ENCODE data around the gene LGMN. TPM values are rescaled to one million over a fixed set of nuclear protein-coding genes. Genes with fewer than 3 reads are reported as not detected.
A peak's percentile ranks its signal among the peaks of the same experiment; 100 is the strongest.

The LGMN gene
- total and polyA plus RNA-seq, 2 donors (not counting 1 experiment from before 2014, with no cell fraction given): 17.6 to 21.1 TPM

DNA sequence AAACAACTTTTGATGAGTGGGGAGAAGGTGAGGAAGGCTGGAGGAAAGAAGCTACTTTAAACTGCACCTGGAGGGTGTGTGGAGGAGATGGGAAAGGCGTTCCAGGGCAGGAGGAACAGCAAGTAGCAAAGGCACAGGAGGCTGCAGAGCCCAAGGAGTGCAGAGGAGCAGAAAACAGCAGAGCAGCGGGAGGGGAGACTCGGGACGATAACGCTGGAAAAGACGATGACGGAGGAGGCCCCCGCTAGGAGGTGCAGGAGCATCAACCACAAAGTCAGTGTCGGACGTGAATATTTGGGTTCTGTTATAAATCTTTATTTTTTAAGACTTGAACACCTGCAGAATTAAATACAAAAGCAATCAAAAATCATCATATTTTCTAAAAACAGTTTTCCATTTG, 44.9 kb downstream of the LGMN start:
- intact Hi-C loops (cut with micrococcal nuclease): loop anchor here (5.0 kb wide), 1 partner anchor 89 kb away; the partner anchor contains the start of gene GOLGA5
- H3K4me1 ChIP-seq (ENCODE audit: control insufficient read depth in 2 of 2, insufficient read depth in 2 of 2, low read length in 2 of 2): peaks cover 46 to 57% of the 10 kb centered on the region in 2 donors
- TF ChIP-seq EZH2 (IDR thresholded peaks at IDR 0.05; ENCODE audit: borderline replicate concordance, insufficient read depth, low read depth, low read length, poor library complexity, severe bottlenecking) (no peak), CTCF (IDR thresholded peaks at IDR 0.05) (no peak)
- no peaks in the 10 kb centered on the region for H3K27me3 ChIP-seq (replicated peaks in 1 of 4; ENCODE audit: control extremely low read depth in 1 of 4, control insufficient read depth in 3 of 4, insufficient read depth in 4 of 4, low read length in 3 of 4)
- peak overlapping the region; percentile 65 for H3K4me2 ChIP-seq (replicated peaks; ENCODE audit: low read depth, low read length, poor library complexity, severe bottlenecking)
- 100% methylated on average over 2 of the region's 10 CpGs for WGBS (ENCODE audit: insufficient coverage)
- no peaks in the 10 kb centered on the region for H4K20me1 ChIP-seq (ENCODE audit: control insufficient read depth, insufficient read depth, low read length, poor library complexity, severe bottlenecking)
- H3K79me2 ChIP-seq (ENCODE audit: control insufficient read depth, insufficient read depth, low read length): no peaks in the 10 kb centered on the region
- ChIA-PET POLR2A (no interaction called here), CTCF (interaction anchor here (0.6 to 17.0 kb wide), 11 partner anchors 11 to 1524 kb away, joined by 3 to 337 read pairs (median 5); partner anchors contain the start of gene GOLGA5)
- H2AFZ ChIP-seq (ENCODE audit: insufficient read depth, low read depth, low read length, poor library complexity, severe bottlenecking): no peak overlapping the region
- Mint-ChIP-seq H3K4me1 (peaks cover 62% of the 10 kb centered on the region), H3K27ac (no peak overlapping the region), H3K27me3 (no peaks in the 10 kb centered on the region), H3K4me3 (peak overlapping the region; percentile 34), H3K9me3 (ENCODE audit: insufficient read depth) (no peaks in the 10 kb centered on the region)
- ATAC-seq (ENCODE audit: low read depth): no peak
- no peaks in the 10 kb centered on the region for H3K36me3 ChIP-seq (replicated peaks in 1 of 2; ENCODE audit: control extremely low read depth in 1 of 2, control insufficient read depth in 1 of 2, extremely low read depth in 1 of 2, insufficient read depth in 2 of 2, low read length in 1 of 2)
- no peak overlapping the region for H3K4me3 ChIP-seq (ENCODE audit: control extremely low read depth in 1 of 5, extremely low read depth in 1 of 5, insufficient read depth in 1 of 5, low read depth in 2 of 5, low read length in 4 of 5)
- no peak for DNase-seq
- peak overlapping the region; percentile 62 to 91 for H3K27ac ChIP-seq (ENCODE audit: low read length in 2 of 2)
- no peaks in the 10 kb centered on the region for H3K9me3 ChIP-seq (ENCODE audit: control extremely low read depth in 1 of 3, control insufficient read depth in 2 of 3, insufficient read depth in 1 of 3, low read length in 2 of 3)
- no peak overlapping the region for H3K9ac ChIP-seq (ENCODE audit: low read length)

- intact Hi-C loops (cut with micrococcal nuclease): loop anchor here (5.0 kb wide), 1 partner anchor 90 kb away; the partner anchor contains the start of gene GOLGA5
- no peak for ATAC-seq (ENCODE audit: low read depth)
- Histone ChIP-seq H3K9ac (ENCODE audit: low read length) (no peak overlapping the region), H3K4me2 (replicated peaks; ENCODE audit: low read depth, low read length, poor library complexity, severe bottlenecking) (peak overlapping the region; percentile 60), H3K27ac (ENCODE audit: low read length in 2 of 2) (peak overlapping the region in 1 of 2 donors; percentile 91), H3K4me1 (ENCODE audit: control insufficient read depth in 2 of 2, insufficient read depth in 2 of 2, low read length in 2 of 2) (peaks cover 53 to 62% of the 10 kb centered on the region in 2 donors), H3K27me3 (replicated peaks in 1 of 4; ENCODE audit: control extremely low read depth in 1 of 4, control insufficient read depth in 3 of 4, insufficient read depth in 4 of 4, low read length in 3 of 4) (no peaks in the 10 kb centered on the region), H3K9me3 (ENCODE audit: control extremely low read depth in 1 of 3, control insufficient read depth in 2 of 3, insufficient read depth in 1 of 3, low read length in 2 of 3) (no peaks in the 10 kb centered on the region), H3K36me3 (replicated peaks in 1 of 2; ENCODE audit: control extremely low read depth in 1 of 2, control insufficient read depth in 1 of 2, extremely low read depth in 1 of 2, insufficient read depth in 2 of 2, low read length in 1 of 2) (no peaks in the 10 kb centered on the region), H3K4me3 (ENCODE audit: control extremely low read depth in 1 of 5, extremely low read depth in 1 of 5, insufficient read depth in 1 of 5, low read depth in 2 of 5, low read length in 4 of 5) (no peak overlapping the region), H2AFZ (ENCODE audit: insufficient read depth, low read depth, low read length, poor library complexity, severe bottlenecking) (no peak overlapping the region), H3K79me2 (ENCODE audit: control insufficient read depth, insufficient read depth, low read length) (no peaks in the 10 kb centered on the region), H4K20me1 (ENCODE audit: control insufficient read depth, insufficient read depth, low read length, poor library complexity, severe bottlenecking) (no peaks in the 10 kb centered on the region)
- H3K4me1 Mint-ChIP-seq: peaks cover 71% of the 10 kb centered on the region
- H3K27ac Mint-ChIP-seq: peak overlapping the region; percentile 77
- TF ChIP-seq EZH2 (IDR thresholded peaks at IDR 0.05; ENCODE audit: borderline replicate concordance, insufficient read depth, low read depth, low read length, poor library complexity, severe bottlenecking): no peak
- no peak for TF ChIP-seq CTCF (IDR thresholded peaks at IDR 0.05)
- peak; percentile 46 for DNase-seq
- ChIA-PET CTCF (interaction anchor here (0.6 to 17.0 kb wide), 5 partner anchors 12 to 94 kb away, joined by 3 to 337 read pairs (median 4); partner anchors contain the start of gene GOLGA5), POLR2A (interaction anchor here (0.5 kb wide), 1 partner anchor 1234 kb away, joined by 3 read pairs; no protein-coding TSS in a partner anchor)
- 54% methylated on average over 8 of the region's 9 CpGs for WGBS (ENCODE audit: insufficient coverage)
- no peaks in the 10 kb centered on the region for H3K27me3 Mint-ChIP-seq
- H3K4me3 Mint-ChIP-seq: peak overlapping the region; percentile 57
- no peaks in the 10 kb centered on the region for H3K9me3 Mint-ChIP-seq (ENCODE audit: insufficient read depth)
Measured at GRCh38 chr14:92702441-92702918, 45.9 kb downstream of the LGMN start.

All from B cell (primary cell).